Mucosa of descending colon (tissue), 3 donors: ENCODE measurements around the gene PCSK2. TPM values are rescaled to one million over a fixed set of nuclear protein-coding genes. Genes with fewer than 3 reads are reported as not detected.

Experiments used
- ATAC-seq: fragments of 200-7000 bp; cut with Tn5 transposase; one replicate; pipeline ENCODE4 v1.9.1; 2020; ENCODE audit warnings: mild to moderate bottlenecking, moderate library complexity
- DNase-seq, 3 donors: peaks; one replicate each; pipeline ENCODE4 v3.0.0-alpha.2; 2020
- H3K36me3 ChIP-seq: fragments of 200-600 bp; one replicate; pipeline ENCODE4 v1.8.0; 2021; ENCODE audit warnings: low read depth, mild to moderate bottlenecking
- H3K4me1 ChIP-seq: fragments of 200-600 bp; one replicate; pipeline ENCODE4 v1.8.0; 2021; ENCODE audit warnings: low read depth, mild to moderate bottlenecking
- H3K4me3 ChIP-seq: fragments of 200-600 bp; one replicate; pipeline ENCODE4 v1.8.0; 2021; ENCODE audit warnings: mild to moderate bottlenecking
- H3K9me3 ChIP-seq: fragments of 200-600 bp; one replicate; pipeline ENCODE4 v1.8.0; 2021; ENCODE audit warnings: mild to moderate bottlenecking
- CTCF ChIP-seq: fragments of 200-600 bp; IDR thresholded peaks from one replicate; pipeline ENCODE4 v1.8.0; 2022; ENCODE audit warnings: antibody characterized with exemption, mild to moderate bottlenecking
- intact Hi-C, 2 donors: fragments of 100-400 bp; cut with DNase I in 1 of 2; cut with micrococcal nuclease in 1 of 2; formaldehyde crosslinking; loops; one replicate each; pipeline versions ENCODE4 v1.11.0 to v1.11.1; 2022; cut with DNase I, micrococcal nuclease
- total RNA-seq, 3 donors: library from RNA; stranded (reverse); fragmentation: NEBNext Ultra II Directional in 2 of 3; extraction: Animal tissue kit (Norgen Biotek cat#: 25700) in 2 of 3; gene quantifications; one replicate each; pipeline versions ENCODE4 v1.2.1 to v1.2.4, GENCODE V29; 2021 to 2023
- donor health status: DM: no; HTN: no; CAD: no; lungs with moderate emphysema.
- donor health status: DM: no; HTN: no; CAD: no.
- donor health status: DM: no; HTN: yes; CAD: no.

PCSK2 gene
- total RNA-seq, 3 donors from 2014 or later = 0.48 to 5.6 (median 1.4) TPM

- ATAC-seq (no peak), DNase-seq (no peak)
- Histone ChIP-seq H3K36me3 (no peaks in the 10 kb centered on the region), H3K4me1 (peaks cover 6% of the 10 kb centered on the region), H3K9me3 (no peaks in the 10 kb centered on the region), H3K4me3 (no peak overlapping the region)
- intact Hi-C loops = no loop called here
- no peak for TF ChIP-seq CTCF
These were observed 172.6 kb downstream of the PCSK2 start for GRCh38 chr20:17399303-17399985.

DNA sequence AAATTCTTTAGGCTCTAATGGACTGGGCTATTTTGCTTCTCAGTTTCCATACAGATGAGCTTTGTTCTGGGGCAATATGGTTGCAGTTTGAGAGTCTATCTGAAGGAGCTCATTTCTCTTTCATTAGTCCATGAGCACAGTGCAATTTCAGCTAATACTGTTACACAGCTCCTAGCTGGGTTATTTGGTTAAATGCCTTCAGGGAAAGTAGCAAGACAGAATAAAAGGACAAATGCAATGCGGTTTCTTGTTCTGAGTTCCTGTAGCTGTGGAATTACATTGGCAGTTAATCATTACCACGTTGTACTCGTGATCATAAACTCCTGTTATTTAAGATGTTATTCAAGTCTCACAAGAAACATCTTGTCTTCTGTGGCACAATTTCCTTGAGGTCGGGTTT, 176.6 kb downstream of the PCSK2 start:
- ATAC-seq = no peak
- DNase-seq = no peak

GRCh38 chr20:17406051-17406590, 179.3 kb downstream of the PCSK2 start:
- Histone ChIP-seq H3K4me1 (peaks cover 6% of the 10 kb centered on the region), H3K9me3 (no peaks in the 10 kb centered on the region), H3K4me3 (no peak overlapping the region), H3K36me3 (no peaks in the 10 kb centered on the region)
- ATAC-seq (no peak), DNase-seq (no peak)
- TF ChIP-seq CTCF = no peak
- intact Hi-C loops = no loop called here

More for the DNA sequence above, 176.6 kb downstream of the PCSK2 start:
- intact Hi-C loops = no loop called here
- Histone ChIP-seq H3K36me3 (no peaks in the 10 kb centered on the region), H3K9me3 (no peaks in the 10 kb centered on the region), H3K4me1 (peaks cover 6% of the 10 kb centered on the region), H3K4me3 (no peak overlapping the region)
- no peak for TF ChIP-seq CTCF

DNA sequence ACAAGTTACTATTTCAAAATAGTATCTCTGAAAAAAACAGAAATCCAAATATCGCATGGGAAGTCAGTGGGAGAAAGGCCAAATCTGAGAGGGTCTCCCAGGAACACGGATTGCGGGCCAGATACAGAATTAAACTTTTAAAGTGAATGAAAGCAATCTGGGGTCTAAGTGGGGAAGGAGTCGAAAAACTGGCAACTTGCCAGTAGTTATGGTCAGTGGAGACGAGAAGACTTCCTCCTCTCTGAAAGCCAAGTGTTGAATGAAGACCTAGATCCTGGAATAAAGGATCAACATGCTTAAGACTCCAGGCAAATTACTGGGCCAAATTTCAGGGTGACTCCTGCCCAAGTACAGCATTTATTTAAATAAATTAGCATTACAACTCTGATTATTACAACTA, 180.7 kb downstream of the PCSK2 start:
- H3K4me3 ChIP-seq = no peak overlapping the region
- intact Hi-C loops = no loop called here
- DNase-seq = no peak
- H3K36me3 ChIP-seq = no peaks in the 10 kb centered on the region
- TF ChIP-seq CTCF = no peak
- no peak for ATAC-seq
- H3K9me3 ChIP-seq = no peaks in the 10 kb centered on the region
- H3K4me1 ChIP-seq = peaks cover 6% of the 10 kb centered on the region

- intact Hi-C loops = no loop called here
- Histone ChIP-seq H3K36me3 (no peaks in the 10 kb centered on the region), H3K9me3 (no peaks in the 10 kb centered on the region), H3K4me3 (no peak overlapping the region), H3K4me1 (no peaks in the 10 kb centered on the region)
- TF ChIP-seq CTCF = no peak
- DNase-seq (no peak), ATAC-seq (no peak)
These were observed 190.4 kb downstream of the PCSK2 start for GRCh38 chr20:17417225-17417624.
